Stimulated activated CD4-positive, alpha-beta T cell treated with anti-CD3 and anti-CD28 coated beads, Interleukin-12 subunit alpha, Interleukin-12 subunit beta, amount 100 ng/mL, for 4 hours (primary cell): ENCODE measurements around the gene ELOVL6.
"Not testable (repeated sequence)": the region's sequence is repeated elsewhere in the genome, so short reads cannot be mapped to it uniquely, and the experiment has no call there.

Experiments
- DNase-seq: peaks from one replicate; pipeline ENCODE4 v3.0.0-alpha.2; 2020

Gene ELOVL6

DNA sequence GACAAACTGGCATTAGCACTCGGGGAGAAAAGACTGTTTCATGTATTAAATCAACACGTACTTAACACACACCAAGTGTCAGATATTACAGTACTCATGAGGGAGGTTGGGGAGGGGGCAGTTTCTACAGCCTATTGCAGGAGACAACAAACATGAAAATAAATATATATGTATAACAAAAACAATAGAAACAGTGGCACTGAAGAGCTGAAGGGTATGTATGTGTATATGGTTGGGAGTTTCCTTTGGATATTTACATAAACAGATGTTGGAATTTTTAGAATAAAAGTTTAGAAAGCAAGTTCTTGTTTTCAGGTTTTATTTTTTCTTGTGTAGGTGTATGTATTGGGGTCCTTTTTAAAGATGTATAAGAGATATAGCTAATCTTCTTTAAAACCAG is 133.5 kb downstream of the ELOVL6 start:
- DNase-seq = no peak

DNA sequence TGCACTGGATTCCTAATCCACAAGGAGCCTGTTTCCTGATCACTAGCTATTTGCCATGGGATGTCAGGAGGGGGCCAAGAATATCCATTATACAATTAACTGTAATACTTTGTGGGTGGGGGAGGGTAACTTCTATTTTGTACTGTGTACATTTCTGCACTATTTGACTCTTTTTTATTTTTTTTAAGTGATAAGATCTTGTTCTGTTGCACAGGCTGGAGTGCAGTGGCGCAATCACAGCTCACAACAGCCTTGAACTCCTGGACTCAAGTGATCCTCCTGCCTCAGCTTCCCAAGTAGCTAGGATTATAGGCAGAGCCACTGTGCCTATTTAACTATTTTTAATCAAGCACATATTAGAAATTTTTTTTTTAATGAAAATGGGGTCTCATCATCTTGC is 134.1 kb downstream of the ELOVL6 start:
- no peak for DNase-seq

DNA sequence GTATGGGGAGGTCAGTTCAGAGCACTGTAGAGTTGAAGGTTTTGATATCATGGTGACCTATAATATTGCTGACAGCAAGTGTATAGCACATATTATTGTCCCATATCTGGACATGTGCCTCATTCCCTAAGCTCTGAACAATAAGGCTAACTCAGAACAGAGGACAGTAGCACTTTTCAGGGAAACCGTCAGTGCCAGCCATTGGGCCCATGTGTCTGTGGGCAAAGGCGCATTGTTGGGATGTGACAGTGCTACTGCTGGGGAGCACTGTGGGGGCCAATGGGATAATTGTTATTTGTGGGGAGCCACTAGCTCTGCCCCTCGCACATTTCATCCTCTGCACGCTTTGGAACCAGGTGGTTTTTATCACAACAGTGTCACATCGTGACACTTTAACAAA is 136.2 kb downstream of the ELOVL6 start:
- no peak for DNase-seq

DNA sequence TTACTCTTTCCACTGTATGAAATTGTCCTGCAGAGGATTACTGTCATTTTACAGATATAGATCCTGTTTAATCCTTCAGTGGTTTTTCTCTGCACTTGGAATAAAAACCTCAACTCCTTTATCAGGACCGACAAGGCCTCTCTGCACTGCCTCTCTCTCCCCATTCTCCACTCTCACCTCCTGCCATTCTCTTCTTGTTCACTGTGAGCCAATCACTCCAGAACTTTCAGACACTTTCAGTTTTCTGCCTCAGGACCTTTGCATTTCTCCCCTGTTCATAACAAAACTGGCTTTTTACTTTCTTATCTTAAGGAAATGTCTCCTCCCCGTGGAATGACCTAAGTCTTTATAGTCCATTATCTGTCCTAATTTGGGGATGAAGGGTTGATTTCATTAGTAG is 137.3 kb downstream of the ELOVL6 start:
- DNase-seq = no peak

DNA sequence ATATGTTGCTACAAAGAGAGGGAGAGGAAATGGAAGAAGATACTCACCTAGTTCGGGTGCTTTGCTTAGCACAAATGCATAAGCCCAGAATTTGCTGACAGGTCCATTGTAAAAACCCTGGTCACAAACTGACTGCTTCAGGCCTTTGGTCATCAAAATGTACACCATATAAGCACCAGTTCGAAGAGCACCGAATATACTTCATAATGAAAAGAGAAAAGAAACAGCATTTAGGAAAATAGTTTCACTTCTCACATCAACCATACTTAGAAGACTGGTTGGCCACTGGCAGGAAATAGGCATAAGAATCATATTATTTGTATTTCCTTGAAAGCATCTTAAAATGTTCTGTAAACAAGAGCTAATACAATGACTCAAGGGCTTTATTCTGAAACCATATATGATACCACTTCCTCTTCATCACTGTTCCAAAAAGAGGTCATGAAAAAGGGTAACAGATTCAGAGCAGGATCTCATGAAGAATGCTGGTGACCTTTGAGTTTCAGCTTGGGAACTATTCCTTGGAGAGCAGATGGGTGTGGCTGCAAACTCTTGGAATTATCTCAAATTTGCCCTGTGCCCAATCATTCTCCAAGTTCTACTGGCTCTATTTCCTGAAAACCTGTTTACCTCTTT is 138.7 kb downstream of the ELOVL6 start:
- DNase-seq = no peak

DNA sequence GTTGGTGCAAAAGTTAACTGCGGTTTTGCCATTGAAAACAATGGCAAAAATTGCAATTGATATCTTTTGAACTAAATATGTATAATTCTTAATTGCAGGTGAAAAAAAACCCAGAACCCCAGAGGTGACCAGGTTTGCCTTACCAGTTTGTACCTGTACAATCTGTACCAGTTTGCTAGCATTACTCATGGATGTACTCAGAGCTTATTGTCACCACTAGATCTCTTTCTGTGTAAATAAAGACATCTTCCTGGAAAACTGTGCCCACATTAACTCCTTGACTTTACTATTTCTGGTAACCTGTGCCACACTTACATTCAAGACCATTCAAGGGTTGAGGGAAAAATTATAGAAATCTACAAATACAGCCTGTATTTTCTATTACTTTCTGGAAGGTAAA is 139.7 kb downstream of the ELOVL6 start:
- no peak for DNase-seq

DNA sequence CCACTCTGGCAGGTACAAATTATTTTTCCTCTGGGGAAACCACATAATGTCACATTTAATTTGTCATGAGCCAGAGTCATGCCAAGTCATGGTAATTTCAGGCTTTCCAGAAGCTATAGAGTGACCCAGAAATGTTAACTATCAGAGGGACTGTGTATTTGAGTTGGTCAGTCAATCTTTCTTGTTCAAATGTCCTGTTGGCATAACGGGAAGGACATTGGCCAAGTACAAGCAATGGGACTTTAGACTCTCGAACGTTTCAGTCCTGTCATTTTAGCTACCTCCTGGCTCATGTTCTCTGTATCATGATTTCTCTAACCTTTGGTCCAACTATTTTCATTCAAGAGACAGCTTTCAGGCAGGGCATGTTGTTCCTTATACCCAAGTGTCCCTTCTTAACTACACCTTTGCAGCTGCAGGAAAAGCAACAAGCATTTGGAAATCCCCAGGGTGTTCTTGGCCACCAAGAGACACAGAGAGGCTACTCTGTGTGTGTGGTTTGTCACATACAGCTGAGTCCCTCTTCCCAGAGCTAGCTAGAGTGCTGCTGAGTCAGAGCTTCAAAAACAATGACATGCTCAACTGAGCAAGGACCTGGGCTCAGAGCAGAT is 143.2 kb downstream of the ELOVL6 start:
- DNase-seq = no peak

DNA sequence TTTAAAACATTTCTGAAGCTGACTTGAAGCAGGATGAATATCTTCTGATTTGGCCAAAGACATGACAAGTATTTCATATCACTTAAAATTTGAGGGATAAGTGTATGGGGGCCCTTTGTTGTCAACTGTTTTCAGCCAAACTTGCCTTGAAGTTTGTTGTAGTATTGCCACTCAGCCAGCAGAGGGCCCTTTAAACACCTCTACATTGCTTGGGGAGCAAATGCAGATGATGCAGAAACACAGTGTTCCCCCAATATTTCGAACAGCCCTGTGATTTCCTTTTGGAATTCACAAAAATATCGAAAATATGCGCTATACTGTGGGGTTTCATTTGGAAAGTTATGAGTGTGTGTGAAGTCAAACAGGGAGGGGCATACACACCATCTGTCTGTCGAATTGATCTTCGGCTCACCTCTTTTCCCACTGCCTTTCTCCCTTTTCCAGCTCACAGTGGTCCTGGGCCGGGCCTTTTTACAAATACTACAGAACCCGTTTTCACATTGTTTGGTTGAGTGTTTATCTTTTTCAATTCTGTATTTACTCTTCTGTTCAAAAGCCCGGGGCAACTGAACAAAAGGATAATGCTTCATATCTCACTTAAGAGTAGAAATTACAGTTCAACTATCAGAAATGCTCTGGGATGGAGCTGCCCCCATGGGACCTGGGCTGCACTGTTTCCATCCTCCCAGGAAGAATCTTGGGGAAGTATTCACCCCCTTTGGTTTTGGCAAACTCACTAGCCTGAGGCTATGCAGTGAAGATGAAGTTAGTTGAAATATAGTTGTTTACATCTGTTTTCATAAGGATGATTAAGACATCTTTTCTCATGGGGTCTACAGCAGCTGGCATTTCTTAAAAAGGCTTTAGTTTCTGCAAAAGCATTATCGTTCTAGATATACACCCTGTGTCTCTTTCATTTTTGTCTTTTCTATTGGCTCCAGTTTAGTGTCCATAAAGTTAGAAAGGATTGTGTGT is 148.2 kb downstream of the ELOVL6 start:
- peak; percentile 32 for DNase-seq

DNA sequence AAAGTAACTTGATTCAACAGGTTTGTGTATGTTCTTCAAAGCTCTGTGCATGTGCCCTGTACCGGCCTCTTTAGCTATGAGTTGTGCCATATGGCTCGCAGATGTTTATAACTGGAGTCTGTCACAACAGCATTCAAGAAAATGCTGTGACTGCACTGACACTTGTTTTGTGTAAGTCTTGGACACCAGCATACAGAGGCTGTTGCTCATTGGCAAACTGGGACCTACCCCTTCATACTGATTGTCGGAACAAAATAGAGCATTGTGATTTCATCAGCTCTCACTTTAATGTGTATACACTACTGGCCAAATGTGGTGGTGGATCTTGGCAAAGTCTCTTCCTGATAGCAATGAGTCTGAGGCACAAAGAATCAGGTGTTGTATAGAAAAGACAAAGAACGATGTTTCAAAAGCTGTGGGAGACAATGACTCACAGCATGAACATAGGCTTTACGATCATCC is 151.8 kb downstream of the ELOVL6 start:
- DNase-seq = no peak

DNA sequence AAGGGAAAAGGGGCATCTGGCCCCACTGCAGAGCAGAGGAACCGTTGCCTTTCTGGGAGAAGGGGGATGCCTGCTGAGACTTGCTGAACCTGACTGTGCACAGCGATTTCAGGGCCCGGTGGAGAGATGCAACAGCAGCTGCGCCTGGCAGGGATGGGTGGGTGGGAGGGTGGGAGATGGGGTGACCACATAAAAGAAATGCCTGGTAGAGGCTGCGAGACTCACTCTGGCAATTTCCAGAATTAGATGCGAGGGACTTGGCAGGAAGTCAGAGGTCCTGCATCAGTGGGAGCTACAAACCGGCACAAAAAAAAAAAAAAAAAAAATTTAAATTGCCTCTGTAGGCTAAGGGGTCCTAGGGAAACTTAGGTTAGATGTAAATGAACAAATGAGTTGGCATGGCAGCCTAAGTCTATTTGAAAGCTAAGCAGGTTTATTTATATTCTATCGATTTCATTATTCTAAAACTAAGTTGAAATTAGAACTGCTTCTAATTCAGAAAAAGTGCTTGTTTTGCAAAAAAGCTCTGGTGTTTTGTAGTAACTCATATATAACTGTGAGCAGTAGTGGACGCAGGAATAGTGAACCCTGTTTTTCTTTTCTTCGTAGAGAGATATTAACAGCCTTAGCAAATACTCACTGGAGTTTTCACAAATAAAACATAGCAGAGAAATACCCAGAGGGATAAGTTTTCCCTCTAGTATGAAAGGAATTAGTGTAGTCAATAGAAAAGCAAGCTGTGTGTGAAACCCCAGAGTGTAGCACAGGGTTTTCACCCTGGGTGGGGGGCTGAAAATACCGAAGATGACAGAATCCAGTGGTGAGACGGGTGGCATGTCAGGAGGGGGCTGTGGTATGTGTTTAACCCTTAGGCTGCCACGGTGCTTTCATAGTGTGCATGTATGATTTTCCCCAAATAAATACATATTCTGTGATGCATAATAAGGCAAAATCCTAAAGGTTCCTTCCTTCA is 155.6 kb downstream of the ELOVL6 start:
- DNase-seq = no peak

DNA sequence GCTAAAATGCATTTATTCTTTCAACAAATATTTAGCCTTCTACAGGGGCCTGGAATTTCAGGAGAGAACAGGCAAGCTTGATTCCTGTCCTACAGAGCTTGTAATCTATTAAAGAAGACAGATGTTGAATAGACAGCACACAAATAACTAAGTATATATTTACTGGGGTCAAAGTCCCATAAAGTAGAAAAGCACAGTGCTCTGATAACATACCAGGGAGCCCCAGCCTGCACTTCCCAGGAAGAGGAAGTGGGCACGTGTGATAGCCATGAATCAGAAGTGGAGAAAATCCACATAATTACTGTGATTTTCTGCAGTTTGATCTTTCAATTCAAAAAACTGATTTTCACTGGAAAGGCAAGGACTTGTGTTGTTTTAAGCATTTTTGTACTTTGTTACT is 156.7 kb downstream of the ELOVL6 start:
- no peak for DNase-seq

DNA sequence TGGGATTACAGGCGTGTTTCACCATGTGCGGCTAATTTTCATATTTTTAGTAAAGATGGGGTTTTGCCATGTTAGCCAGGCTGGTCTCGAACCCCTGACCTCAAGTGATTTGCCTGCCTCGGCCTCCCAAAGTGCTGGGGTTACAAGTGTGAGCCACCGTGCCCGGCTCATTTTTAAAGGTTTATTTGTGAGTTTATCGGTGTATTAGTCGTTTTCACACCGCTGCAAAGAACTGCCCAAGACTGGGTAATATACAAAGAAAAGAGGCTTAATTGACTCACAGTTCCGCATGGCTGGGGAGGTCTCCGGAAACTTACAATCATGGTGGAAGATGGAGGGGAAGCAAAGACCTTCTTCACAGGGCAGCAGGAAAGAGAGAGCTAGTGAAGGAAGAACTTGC is 159.3 kb downstream of the ELOVL6 start:
- not testable (repeated sequence) for DNase-seq

DNA sequence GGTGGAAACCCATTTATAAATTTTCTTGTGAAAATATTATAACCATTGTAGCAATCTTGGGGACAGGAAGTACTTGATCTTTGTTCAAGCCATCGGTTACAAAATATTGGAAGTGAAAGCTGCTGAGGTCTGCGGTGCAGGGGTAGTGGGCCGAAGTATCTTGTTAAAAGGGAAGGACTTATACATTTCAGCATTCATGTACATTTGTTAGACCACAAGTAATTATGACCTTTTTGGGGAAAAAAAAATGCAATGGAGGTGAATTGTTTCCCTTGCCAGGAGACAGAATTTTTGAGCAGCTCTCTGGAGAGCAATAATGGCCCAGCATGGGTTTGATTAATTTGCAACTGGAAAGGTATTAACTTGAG is 164.4 kb downstream of the ELOVL6 start:
- no peak for DNase-seq

DNA sequence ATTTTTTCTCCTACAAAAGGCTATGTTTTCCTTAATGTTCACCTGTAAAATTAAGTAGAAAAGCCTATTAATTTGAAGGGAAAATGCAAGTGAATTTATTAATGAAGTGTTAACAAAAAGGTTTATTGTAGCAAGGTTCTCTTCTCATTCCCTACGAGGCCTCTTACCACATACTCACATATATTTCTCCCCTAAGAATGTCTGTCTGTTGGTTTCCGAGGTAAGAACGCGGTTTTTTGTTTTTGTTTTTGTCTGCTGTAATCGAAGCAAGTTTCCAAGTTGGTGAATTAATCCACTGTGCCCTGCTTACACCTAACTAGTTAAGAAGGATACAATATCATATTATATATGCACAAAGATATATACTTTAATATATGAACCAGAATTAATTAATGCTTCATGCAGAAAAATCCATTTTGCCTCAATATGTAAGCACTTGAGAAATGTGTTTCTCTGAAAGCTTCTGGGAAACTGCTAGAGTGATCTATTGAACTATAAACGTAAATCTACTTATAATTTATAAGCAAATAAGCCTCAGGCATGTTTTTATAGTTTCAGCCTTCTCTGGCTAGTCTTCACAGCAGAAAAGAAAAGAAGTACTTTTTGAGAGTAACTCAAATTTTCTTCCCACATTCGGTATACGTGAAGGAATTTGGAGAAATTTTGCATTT is 164.9 kb downstream of the ELOVL6 start:
- no peak for DNase-seq

DNA sequence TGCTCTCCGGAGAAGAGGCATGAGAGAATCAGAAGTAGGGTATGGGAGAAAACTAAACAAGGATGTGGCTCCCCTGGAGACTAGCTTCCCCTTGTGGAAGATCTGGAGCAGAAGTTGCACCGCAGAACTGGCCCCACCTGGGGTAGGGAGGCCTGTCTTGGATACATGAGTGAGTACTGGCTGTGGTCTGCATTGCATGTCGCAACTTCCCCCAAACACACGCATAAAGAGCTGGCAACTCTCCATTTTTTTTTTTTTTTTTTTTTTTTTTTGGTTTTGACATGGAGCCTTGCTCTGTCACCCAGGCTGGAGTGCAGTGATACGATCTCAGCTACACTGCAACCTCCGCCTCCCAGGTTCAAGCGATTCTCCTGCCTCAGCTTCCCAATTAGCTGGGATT is 165.8 kb downstream of the ELOVL6 start:
- no peak for DNase-seq

DNA sequence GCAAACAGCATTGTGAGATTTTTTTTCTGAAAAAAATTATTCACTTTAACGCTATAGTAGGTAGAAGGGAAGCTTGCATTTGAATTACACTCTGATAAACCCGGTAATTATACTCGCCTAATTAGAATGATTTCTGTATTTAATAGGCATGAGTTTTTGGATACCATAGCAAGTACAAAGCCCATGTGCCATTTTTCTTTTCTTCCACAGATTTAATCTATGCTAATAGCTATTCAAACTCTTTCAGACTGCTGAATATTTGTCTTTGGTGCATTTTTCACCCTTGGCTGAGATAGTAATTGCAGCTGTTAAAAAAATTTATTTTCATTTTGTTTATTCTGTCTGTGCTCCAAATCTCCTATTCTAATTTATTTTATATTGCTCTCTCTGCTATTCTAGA is 172.7 kb downstream of the ELOVL6 start:
- no peak for DNase-seq

DNA sequence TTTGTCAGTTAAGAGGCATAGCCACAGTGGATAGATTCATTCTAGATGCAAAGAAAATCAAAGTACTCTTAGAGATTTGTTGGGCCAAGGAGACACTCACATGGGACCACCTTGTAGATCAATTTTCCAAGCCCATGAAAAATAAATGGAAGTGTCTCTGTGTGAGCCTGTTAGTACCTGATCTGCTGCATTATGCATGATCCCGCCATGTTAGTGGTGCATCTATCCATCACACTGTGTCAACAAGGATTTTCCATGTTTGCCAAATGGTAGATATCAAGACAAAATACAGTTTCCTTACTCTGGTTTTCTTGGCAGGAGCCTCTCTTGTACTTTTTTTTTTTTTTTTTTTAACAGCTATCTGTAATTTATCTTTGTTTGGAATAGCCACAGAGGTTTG is 173.4 kb downstream of the ELOVL6 start:
- DNase-seq = no peak

DNA sequence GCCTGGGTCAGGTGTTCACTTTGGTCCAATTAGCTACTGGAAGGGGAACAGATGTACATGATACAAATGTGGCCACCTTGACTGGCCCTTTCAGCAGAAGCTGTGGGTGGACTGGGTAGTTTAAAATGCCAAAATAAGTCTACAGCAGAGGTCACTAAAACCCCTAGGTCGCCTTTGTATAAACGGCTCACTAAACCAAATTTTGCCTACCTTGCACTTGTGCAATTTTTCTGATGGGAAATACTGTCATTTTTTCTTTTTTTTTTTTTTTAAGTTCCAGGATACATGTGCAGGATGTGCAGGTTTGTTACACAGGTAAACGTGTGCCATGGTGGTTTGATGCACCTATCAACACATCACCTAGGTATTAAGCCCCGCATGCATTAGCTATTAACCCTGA is 176.0 kb downstream of the ELOVL6 start:
- no peak for DNase-seq

DNA sequence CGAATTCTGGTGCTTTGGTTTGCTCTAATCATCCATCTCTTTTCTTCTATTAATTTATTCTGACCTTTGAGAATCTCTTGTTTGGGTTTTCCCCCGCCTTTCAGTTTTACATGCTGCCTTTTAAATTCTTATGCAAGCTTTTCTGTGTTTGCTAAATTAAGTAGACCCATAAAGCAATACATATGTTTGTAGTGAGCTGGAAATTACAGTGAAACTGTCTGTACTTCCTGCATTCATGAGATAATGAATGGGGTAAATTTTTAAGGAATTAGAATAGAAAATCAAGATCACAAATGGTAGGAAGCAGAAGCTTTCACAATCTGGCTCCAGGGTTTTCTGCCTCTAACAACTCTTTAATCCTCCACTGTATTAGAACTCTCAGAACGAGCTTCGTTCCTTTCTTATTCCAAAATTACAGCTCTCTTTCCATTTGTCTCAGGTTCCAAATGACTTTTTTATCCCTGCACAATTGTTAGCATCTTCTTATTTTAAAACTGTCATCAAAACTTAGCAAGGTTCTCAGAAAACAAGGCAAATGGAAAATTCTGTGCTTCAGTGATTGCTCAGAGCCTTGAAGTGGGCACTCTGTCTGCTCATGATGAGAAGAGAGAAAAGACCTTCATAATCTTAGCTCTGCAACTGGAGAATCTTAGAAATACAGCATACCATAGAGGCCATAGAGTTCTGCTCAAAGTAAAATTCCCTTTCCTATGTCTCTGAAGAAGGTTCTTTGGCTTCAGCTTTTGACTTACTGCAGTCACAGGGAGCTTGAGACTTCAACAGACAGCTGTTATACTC is 177.6 kb downstream of the ELOVL6 start:
- no peak for DNase-seq

DNA sequence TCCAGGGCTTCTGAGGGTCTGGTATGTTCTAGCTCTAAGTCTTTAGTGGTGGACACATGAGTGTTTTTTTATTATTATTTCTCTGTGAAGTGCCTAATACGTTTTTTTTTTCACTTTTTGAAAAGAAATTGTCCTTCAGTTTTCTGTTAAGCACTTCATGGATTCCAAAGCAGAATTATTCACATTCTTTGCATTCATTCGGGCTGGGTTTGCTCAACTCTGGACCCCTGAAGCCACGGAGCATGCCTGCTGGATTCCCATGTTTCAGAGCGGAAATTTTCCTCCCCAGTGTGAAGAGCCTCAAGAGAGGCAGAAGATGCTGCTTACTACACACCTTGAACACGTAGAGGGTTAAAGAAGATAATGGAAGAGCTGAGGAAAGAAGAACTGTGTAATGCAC is 178.3 kb downstream of the ELOVL6 start:
- DNase-seq = no peak

DNA sequence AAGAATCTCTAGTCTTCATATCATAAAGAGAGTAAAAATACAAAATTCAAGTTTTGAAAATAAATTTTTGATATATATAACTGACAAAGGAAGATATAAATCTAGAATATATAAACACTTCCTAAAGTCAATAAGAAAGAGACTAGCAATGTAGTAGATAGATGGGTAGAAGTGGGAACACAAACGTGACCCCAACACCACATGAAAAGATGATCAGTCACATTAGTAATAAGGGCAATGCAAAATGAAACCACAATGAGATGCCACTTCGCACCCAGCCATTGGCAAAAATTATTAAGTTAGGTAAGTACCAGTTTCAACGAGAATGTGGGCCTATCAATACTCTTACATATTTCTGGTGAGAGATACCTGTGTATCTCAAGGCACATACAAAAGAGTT is 179.3 kb downstream of the ELOVL6 start:
- no peak for DNase-seq
